Lower leg skin (tissue), 3 donors: Measurements from ENCODE around the gene CCNI2.

Experiments used
- CTCF ChIP-seq, 3 donors: fragments of 450-650 bp; IDR thresholded peaks; one replicate each; pipeline ENCODE4 v1.5.1; 2016; ENCODE audit warnings: antibody characterized with exemption in 3 of 3, mild to moderate bottlenecking in 3 of 3, moderate library complexity in 2 of 3
- POLR2A ChIP-seq, 2 donors: fragments of 450-650 bp; IDR thresholded peaks; one replicate each; pipeline ENCODE4 v1.6.1; 2016 to 2017; ENCODE audit warnings: antibody characterized with exemption in 2 of 2, mild to moderate bottlenecking in 1 of 2, moderate library complexity in 1 of 2

GRCh38 chr5:132768485-132768868, 21.3 kb downstream of the CCNI2 start:
- no peak for TF ChIP-seq CTCF (IDR thresholded peaks at IDR 0.05)
- no peak for TF ChIP-seq POLR2A (IDR thresholded peaks at IDR 0.05)
